Vagina (tissue), 2 donors: ENCODE measurements around the gene ELFN2.

Source experiments
- CTCF ChIP-seq, 3 experiments: fragments of 450-650 bp in 2 of 3; fragments of 200-600 bp in 1 of 3; sonication (generic) in 1 of 3; IDR thresholded peaks; one replicate each; pipeline ENCODE4 v1.5.1; 2017 to 2019; ENCODE audit warnings: antibody characterized with exemption in 3 of 3, mild to moderate bottlenecking in 2 of 3, moderate library complexity in 2 of 3
- POLR2A ChIP-seq, 2 donors: fragments of 450-650 bp; IDR thresholded peaks; one replicate each; pipeline ENCODE4 v1.6.1; 2017; ENCODE audit warnings: antibody characterized with exemption in 2 of 2, mild to moderate bottlenecking in 2 of 2, moderate library complexity in 2 of 2
- POLR2AphosphoS5 ChIP-seq, 2 donors: sonication (generic); formaldehyde crosslinking; IDR thresholded peaks; one replicate each; pipeline ENCODE4 v1.9.0; 2017; ENCODE audit warnings: antibody characterized with exemption in 2 of 2, mild to moderate bottlenecking in 2 of 2, low read depth in 1 of 2; ENCODE audit not compliant: insufficient read depth in 1 of 2

GRCh38 chr22:37472418-37473006 is 45.2 kb upstream of the ELFN2 start:
- TF ChIP-seq CTCF (IDR thresholded peaks at IDR 0.05), result no peak
- no peak for TF ChIP-seq POLR2A (IDR thresholded peaks at IDR 0.05)
- TF ChIP-seq POLR2AphosphoS5 (IDR thresholded peaks at IDR 0.05; ENCODE audit: insufficient read depth in 1 of 2, low read depth in 1 of 2), result no peak
